DOHH2 (cell line): ENCODE data around the gene ARHGEF4.

Experiments
- EZH2phosphoT487 ChIP-seq: fragments of 200-600 bp; sonication (generic); IDR thresholded peaks from 2 replicates; pipeline ENCODE4 v1.6.1; 2017; ENCODE audit warnings: borderline replicate concordance, mild to moderate bottlenecking, antibody characterized with exemption, low read length, moderate library complexity, mixed read lengths
- TF ChIP-seq, protein P1 (sequence below): fragments of 200-600 bp; sonication (generic); IDR thresholded peaks from one replicate; pipeline ENCODE4 v1.5.1; 2014; ENCODE audit warnings: antibody characterized with exemption, mild to moderate bottlenecking, low read depth, low read length; ENCODE audit not compliant: poor library complexity, severe bottlenecking

DNA sequence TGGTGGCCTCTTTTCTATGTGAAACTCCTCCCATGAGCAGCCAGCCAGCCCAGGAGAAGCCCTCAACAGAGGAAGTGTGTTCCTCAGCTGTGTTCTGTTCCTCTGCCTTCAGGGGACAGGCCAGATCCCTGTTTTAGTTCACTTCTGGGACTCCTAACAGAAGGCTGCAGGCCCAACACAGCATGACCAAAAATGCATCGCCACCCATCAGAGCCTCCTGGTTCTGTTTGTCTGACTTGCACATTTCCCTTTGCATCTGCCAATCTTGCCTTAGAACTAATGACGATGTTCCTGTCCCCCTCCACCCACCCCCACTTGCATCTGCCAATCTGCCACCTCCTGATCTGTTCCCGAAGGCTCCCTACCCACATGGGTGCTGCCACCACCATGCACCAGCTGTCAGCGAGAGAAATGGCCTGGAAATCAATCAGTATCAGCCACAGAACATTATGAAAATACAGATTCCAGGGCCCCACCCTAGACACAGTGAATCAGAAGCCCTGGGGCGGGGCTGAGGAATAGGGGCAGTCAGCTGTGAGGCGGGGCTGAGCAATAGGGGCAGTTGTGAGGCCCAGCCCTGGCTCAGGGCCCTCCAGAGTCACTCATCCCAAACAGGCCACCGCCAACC is 205.5 kb downstream of the ARHGEF4 start:
- TF ChIP-seq, protein P1, sequence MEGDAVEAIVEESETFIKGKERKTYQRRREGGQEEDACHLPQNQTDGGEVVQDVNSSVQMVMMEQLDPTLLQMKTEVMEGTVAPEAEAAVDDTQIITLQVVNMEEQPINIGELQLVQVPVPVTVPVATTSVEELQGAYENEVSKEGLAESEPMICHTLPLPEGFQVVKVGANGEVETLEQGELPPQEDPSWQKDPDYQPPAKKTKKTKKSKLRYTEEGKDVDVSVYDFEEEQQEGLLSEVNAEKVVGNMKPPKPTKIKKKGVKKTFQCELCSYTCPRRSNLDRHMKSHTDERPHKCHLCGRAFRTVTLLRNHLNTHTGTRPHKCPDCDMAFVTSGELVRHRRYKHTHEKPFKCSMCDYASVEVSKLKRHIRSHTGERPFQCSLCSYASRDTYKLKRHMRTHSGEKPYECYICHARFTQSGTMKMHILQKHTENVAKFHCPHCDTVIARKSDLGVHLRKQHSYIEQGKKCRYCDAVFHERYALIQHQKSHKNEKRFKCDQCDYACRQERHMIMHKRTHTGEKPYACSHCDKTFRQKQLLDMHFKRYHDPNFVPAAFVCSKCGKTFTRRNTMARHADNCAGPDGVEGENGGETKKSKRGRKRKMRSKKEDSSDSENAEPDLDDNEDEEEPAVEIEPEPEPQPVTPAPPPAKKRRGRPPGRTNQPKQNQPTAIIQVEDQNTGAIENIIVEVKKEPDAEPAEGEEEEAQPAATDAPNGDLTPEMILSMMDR, result no peak
- TF ChIP-seq EZH2phosphoT487, result no peak
